Body of pancreas (tissue), 4 donors: ENCODE data around the gene ATG2B. TPM values are rescaled to one million over a fixed set of nuclear protein-coding genes. Genes with fewer than 3 reads are reported as not detected.

Experiments used
- ATAC-seq: fragments of 150-250 bp; one replicate; pipeline ENCODE4 v1.9.1; 2016
- DNase-seq, 4 donors: peaks; one replicate each; pipeline ENCODE4 v3.0.0-alpha.2; 2019
- H3K27ac ChIP-seq, 4 donors: fragments of 200-600 bp; sonication (generic); 1 replicate in 3 of 4; 2 replicates in 1 of 4; pipeline versions ENCODE4 v1.5.1 to v1.6.1; 2016 to 2019; ENCODE audit warnings: mild to moderate bottlenecking in 1 of 4, mixed read lengths in 1 of 4, moderate library complexity in 1 of 4
- H3K27me3 ChIP-seq, 2 donors: fragments of 200-600 bp; sonication (generic); one replicate each; pipeline ENCODE4 v1.6.0; 2016; ENCODE audit warnings: mild to moderate bottlenecking in 1 of 2
- H3K36me3 ChIP-seq, 2 donors: fragments of 200-600 bp; sonication (generic); replicated peaks in 1 of 2; 2 replicates each; pipeline ENCODE4 v1.5.1; 2016; ENCODE audit warnings: low read depth in 2 of 2; ENCODE audit not compliant: insufficient read depth in 1 of 2
- H3K4me1 ChIP-seq: fragments of 200-600 bp; sonication (generic); one replicate; pipeline ENCODE4 v1.6.0; 2016
- H3K4me3 ChIP-seq, 2 donors: fragments of 200-600 bp; sonication (generic); 1 replicate in 1 of 2; 2 replicates in 1 of 2; pipeline ENCODE4 v1.5.1; 2016 to 2019
- H3K9me3 ChIP-seq, 3 donors: fragments of 200-600 bp; sonication (generic); 1 replicate in 2 of 3; 2 replicates in 1 of 3; pipeline ENCODE4 v1.5.1; 2016
- CTCF ChIP-seq, 7 experiments: fragments of 450-650 bp in 4 of 7; fragments of 200-600 bp in 3 of 7; sonication (generic) in 3 of 7; IDR thresholded peaks; one replicate each; pipeline ENCODE4 v1.5.1; 2016 to 2019; ENCODE audit warnings: antibody characterized with exemption in 7 of 7
- POLR2A ChIP-seq, 3 donors: fragments of 450-650 bp; IDR thresholded peaks; one replicate each; pipeline ENCODE4 v1.6.1; 2016; ENCODE audit warnings: antibody characterized with exemption in 3 of 3, mild to moderate bottlenecking in 2 of 3
- WGBS, 2 donors: methylation state at CpG; one replicate each; pipeline ENCODE4 v1.1.5; 2017; 5-methylcytosine and 5-hydroxymethylcytosine counted together
- intact Hi-C: fragments of 100-400 bp; cut with DNase I; formaldehyde crosslinking; loops from one replicate; pipeline ENCODE4 v1.15.1; 2023
- total RNA-seq, 2 donors: library from RNA; depleted of rRNA; stranded (reverse); fragments of >200 nt; gene quantifications; one replicate each; pipeline ENCODE4 v1.1.0, GENCODE V29; 2016

ATG2B gene
- total RNA-seq, 2 donors from 2014 or later: 26.2 to 51.7 TPM

GRCh38 chr14:96238676-96239265, 124.4 kb downstream of the ATG2B start:
- Histone ChIP-seq H3K27me3 (no peaks in the 10 kb centered on the region), H3K9me3 (no peaks in the 10 kb centered on the region), H3K27ac (no peak overlapping the region), H3K4me1 (no peaks in the 10 kb centered on the region), H3K36me3 (no peaks in the 10 kb centered on the region), H3K4me3 (no peak overlapping the region)
- 77% methylated on average over 6 to 7 of the region's 7 CpGs for WGBS, 2 donors
- ATAC-seq: no peak
- TF ChIP-seq CTCF (IDR thresholded peaks at IDR 0.05): no peak
- no peak for TF ChIP-seq POLR2A (IDR thresholded peaks at IDR 0.05)
- DNase-seq: no peak
- intact Hi-C loops: no loop called here

GRCh38 chr14:96237641-96238040, 125.5 kb downstream of the ATG2B start:
- TF ChIP-seq CTCF (IDR thresholded peaks at IDR 0.05) (no peak), POLR2A (IDR thresholded peaks at IDR 0.05) (no peak)
- H3K27ac ChIP-seq: no peak overlapping the region
- H3K9me3 ChIP-seq: no peaks in the 10 kb centered on the region
- WGBS, 2 donors: 90% methylated on average over 2 of the region's 2 CpGs
- ATAC-seq (no peak), DNase-seq (no peak)
- H3K36me3 ChIP-seq: no peaks in the 10 kb centered on the region
- H3K4me1 ChIP-seq: no peaks in the 10 kb centered on the region
- no peaks in the 10 kb centered on the region for H3K27me3 ChIP-seq
- no peak overlapping the region for H3K4me3 ChIP-seq
- intact Hi-C loops: no loop called here

- intact Hi-C loops: no loop called here
- ATAC-seq (no peak), DNase-seq (no peak)
- H3K4me3 ChIP-seq: no peak overlapping the region
- no peaks in the 10 kb centered on the region for H3K4me1 ChIP-seq
- WGBS, 2 donors: 68 to 76% methylated on average over 4 of the region's 4 CpGs
- TF ChIP-seq CTCF (IDR thresholded peaks at IDR 0.05) (no peak), POLR2A (IDR thresholded peaks at IDR 0.05) (no peak)
- H3K9me3 ChIP-seq: no peaks in the 10 kb centered on the region
- no peak overlapping the region for H3K27ac ChIP-seq
- no peaks in the 10 kb centered on the region for H3K27me3 ChIP-seq
- H3K36me3 ChIP-seq: no peaks in the 10 kb centered on the region
Observed at GRCh38 chr14:96235426-96235825, 127.7 kb downstream of the ATG2B start.

- Histone ChIP-seq H3K9me3 (no peaks in the 10 kb centered on the region), H3K4me1 (no peaks in the 10 kb centered on the region), H3K27me3 (no peaks in the 10 kb centered on the region), H3K27ac (no peak overlapping the region), H3K4me3 (no peak overlapping the region), H3K36me3 (no peaks in the 10 kb centered on the region)
- ATAC-seq (no peak), DNase-seq (no peak)
- intact Hi-C loops: no loop called here
- WGBS, 2 donors: 68 to 78% methylated on average over 3 of the region's 3 CpGs
- TF ChIP-seq CTCF (IDR thresholded peaks at IDR 0.05) (no peak), POLR2A (IDR thresholded peaks at IDR 0.05) (no peak)
Observed at GRCh38 chr14:96233661-96234060, 129.5 kb downstream of the ATG2B start.

- Histone ChIP-seq H3K27ac (no peak overlapping the region), H3K9me3 (no peaks in the 10 kb centered on the region), H3K36me3 (no peaks in the 10 kb centered on the region), H3K27me3 (no peaks in the 10 kb centered on the region), H3K4me3 (no peak overlapping the region), H3K4me1 (no peaks in the 10 kb centered on the region)
- intact Hi-C loops: no loop called here
- DNase-seq: no peak
- ATAC-seq: no peak
- TF ChIP-seq POLR2A (IDR thresholded peaks at IDR 0.05) (no peak), CTCF (IDR thresholded peaks at IDR 0.05) (no peak)
- 63 to 75% methylated on average over 11 of the region's 11 CpGs for WGBS, 2 donors
Observed at GRCh38 chr14:96232506-96232905, 130.6 kb downstream of the ATG2B start.
